ENCODE measurements around the gene CACNA1C. TPM values are rescaled to one million over a fixed set of nuclear protein-coding genes. Genes with fewer than 3 reads are reported as not detected.

Gene CACNA1C
- total RNA-seq, 1 experiment from 2014 or later = not detected

- Histone ChIP-seq H3K9me3 (ENCODE audit: insufficient read depth, low read depth) (no peaks in the 10 kb centered on the region), H4K20me1 (ENCODE audit: insufficient read depth) (no peaks in the 10 kb centered on the region), H3K27ac (no peak overlapping the region), H3K79me2 (ENCODE audit: low read depth) (no peaks in the 10 kb centered on the region), H2AFZ (no peak overlapping the region), H3K4me1 (replicated peaks; ENCODE audit: insufficient read depth) (no peaks in the 10 kb centered on the region), H3F3A (ENCODE audit: insufficient read depth, low read depth) (no peaks in the 10 kb centered on the region), H3K4me3 (no peak overlapping the region), H3K27me3 (ENCODE audit: insufficient read depth, low read depth) (peaks cover 89% of the 10 kb centered on the region), H3K4me2 (no peak overlapping the region), H3K9me2 (ENCODE audit: insufficient read depth) (no peaks in the 10 kb centered on the region), H3K36me3 (ENCODE audit: low read depth) (no peaks in the 10 kb centered on the region)
- ChIA-PET CTCF (no interaction called here), POLR2A (ENCODE audit: unreplicated experiment) (no interaction called here)
- TF ChIP-seq EZH2 (IDR thresholded peaks at IDR 0.05; ENCODE audit: low read depth) (no peak), CTCF (conservative IDR thresholded peaks at IDR 0.05) (no peak)
- intact Hi-C loops (cut with micrococcal nuclease; ENCODE audit: unreplicated experiment) = no loop called here
- no TSS peak for BruUV-seq (replicated peaks)
- no peak for DNase-seq
Observed at GRCh38 chr12:2570562-2570961, 517.8 kb downstream of the CACNA1C start.

- Histone ChIP-seq H3K4me2 (no peak overlapping the region), H3K9me3 (ENCODE audit: insufficient read depth, low read depth) (no peaks in the 10 kb centered on the region), H3K4me3 (no peak overlapping the region), H3K27ac (no peak overlapping the region), H3F3A (ENCODE audit: insufficient read depth, low read depth) (no peaks in the 10 kb centered on the region), H2AFZ (no peak overlapping the region), H4K20me1 (ENCODE audit: insufficient read depth) (no peaks in the 10 kb centered on the region), H3K79me2 (ENCODE audit: low read depth) (no peaks in the 10 kb centered on the region), H3K9me2 (ENCODE audit: insufficient read depth) (no peaks in the 10 kb centered on the region), H3K36me3 (ENCODE audit: low read depth) (no peaks in the 10 kb centered on the region), H3K4me1 (replicated peaks; ENCODE audit: insufficient read depth) (no peaks in the 10 kb centered on the region), H3K27me3 (ENCODE audit: insufficient read depth, low read depth) (peaks cover 86% of the 10 kb centered on the region)
- ChIA-PET POLR2A (ENCODE audit: unreplicated experiment) (no interaction called here), CTCF (no interaction called here)
- no TSS peak for BruUV-seq (replicated peaks)
- intact Hi-C loops (cut with micrococcal nuclease; ENCODE audit: unreplicated experiment) = no loop called here
- TF ChIP-seq CTCF (conservative IDR thresholded peaks at IDR 0.05) (no peak), EZH2 (IDR thresholded peaks at IDR 0.05; ENCODE audit: low read depth) (no peak)
- DNase-seq = no peak
Observed at GRCh38 chr12:2574355-2574935, 521.7 kb downstream of the CACNA1C start.

- H3F3A ChIP-seq (ENCODE audit: insufficient read depth, low read depth) = no peaks in the 10 kb centered on the region
- POLR2A ChIA-PET (ENCODE audit: unreplicated experiment) = no interaction called here
- no peak overlapping the region for H3K27ac ChIP-seq
- no peaks in the 10 kb centered on the region for H3K9me2 ChIP-seq (ENCODE audit: insufficient read depth)
- H3K4me2 ChIP-seq = no peak overlapping the region
- BruUV-seq (replicated peaks) = no TSS peak
- H4K20me1 ChIP-seq (ENCODE audit: insufficient read depth) = no peaks in the 10 kb centered on the region
- TF ChIP-seq EZH2 (IDR thresholded peaks at IDR 0.05; ENCODE audit: low read depth) (no peak), CTCF (conservative IDR thresholded peaks at IDR 0.05) (no peak)
- H3K4me1 ChIP-seq (replicated peaks; ENCODE audit: insufficient read depth) = no peaks in the 10 kb centered on the region
- CTCF ChIA-PET = no interaction called here
- no peaks in the 10 kb centered on the region for H3K36me3 ChIP-seq (ENCODE audit: low read depth)
- no peak overlapping the region for H3K4me3 ChIP-seq
- no peak overlapping the region for H2AFZ ChIP-seq
- H3K27me3 ChIP-seq (ENCODE audit: insufficient read depth, low read depth) = peaks cover 84% of the 10 kb centered on the region
- DNase-seq = no peak
- H3K79me2 ChIP-seq (ENCODE audit: low read depth) = no peaks in the 10 kb centered on the region
- H3K9me3 ChIP-seq (ENCODE audit: insufficient read depth, low read depth) = no peaks in the 10 kb centered on the region
- intact Hi-C loops (cut with micrococcal nuclease; ENCODE audit: unreplicated experiment) = no loop called here
Observed at GRCh38 chr12:2575245-2575644, 522.5 kb downstream of the CACNA1C start.

Measured in PC-9 (cell line).